K562 (cell line): ENCODE data around the gene UNC119B. TPM values are rescaled to one million over a fixed set of nuclear protein-coding genes. Genes with fewer than 3 reads are reported as not detected.

Source experiments
- ATAC-seq: fragments of 200-7000 bp; cut with Tn5 transposase; 3 replicates; pipeline ENCODE4 v1.9.1; 2020; ENCODE audit warnings: moderate library complexity
- BruUV-seq: library from RNA; stranded (reverse); fragments of 400-500 nt; replicated peaks from 2 replicates; lab custom pipeline; 2021; lab: Mats Ljungman, UMichigan
- CTCF ChIA-PET: fragments of 300-600 bp; formaldehyde crosslinking; extraction: SDS; loops from one replicate; lab custom pipeline; 2021; ENCODE audit warnings: low intra/inter-chr PET ratio; lab: Yijun Ruan, JAX
- POLR2A ChIA-PET: fragments of 300-600, 350-650 bp; sonication (Branson Sonifier 250); formaldehyde crosslinking; extraction: SDS; loops from one replicate; lab custom pipeline; 2021; ENCODE audit warnings: antibody characterized with exemption, inconsistent platforms; lab: Yijun Ruan, JAX
- DNase-seq, 4 experiments: peaks; one replicate each; pipeline versions ENCODE4 v3.0.0 to v3.0.0-alpha.2; 2011 to 2018; ENCODE audit warnings: low spot score in 3 of 4, mixed read lengths in 3 of 4; ENCODE audit errors: extremely low read depth in 1 of 4
- FAIRE-seq: peaks from 2 replicates; lab custom pipeline; 2011; peaks lifted over from hg19 to GRCh38; lab: Jason Lieb, UNC
- H2AFZ ChIP-seq: 2 replicates; pipeline ENCODE4 v1.6.0; 2011; ENCODE audit warnings: low read depth, low read length, control low read depth, inconsistent platforms
- H3K27ac ChIP-seq: fragments of 200-600 bp; 3 replicates; pipeline ENCODE4 v1.8.0; 2011; ENCODE audit warnings: low read depth, mild to moderate bottlenecking, control low read depth, inconsistent platforms, low read length, moderate library complexity, mixed read lengths; ENCODE audit errors: extremely low read depth
- H3K27me3 ChIP-seq, 2 experiments: fragments of 300-600 bp in 1 of 2; 2 replicates in 1 of 2; 3 replicates in 1 of 2; pipeline versions ENCODE4 v1.6.0 to v1.8.0; 2011; ENCODE audit warnings: inconsistent platforms in 2 of 2, low read length in 2 of 2, mild to moderate bottlenecking in 1 of 2, mixed read lengths in 1 of 2, moderate library complexity in 1 of 2; ENCODE audit not compliant: control insufficient read depth in 2 of 2, insufficient read depth in 2 of 2
- H3K36me3 ChIP-seq: fragments of 300-600 bp; 3 replicates; pipeline ENCODE4 v1.8.0; 2011; ENCODE audit warnings: mild to moderate bottlenecking, low read length, inconsistent platforms; ENCODE audit not compliant: control insufficient read depth, insufficient read depth
- H3K4me1 ChIP-seq, 2 experiments: fragments of 200-600 bp in 1 of 2; replicated peaks in 1 of 2; 2 replicates in 1 of 2; 3 replicates in 1 of 2; pipeline versions ENCODE4 v1.5.1 to v1.8.0; 2011; ENCODE audit warnings: inconsistent platforms in 2 of 2, low read length in 2 of 2, mild to moderate bottlenecking in 1 of 2, mixed read lengths in 1 of 2, moderate library complexity in 1 of 2; ENCODE audit not compliant: control insufficient read depth in 2 of 2, insufficient read depth in 2 of 2
- H3K4me2 ChIP-seq: 2 replicates; pipeline ENCODE4 v1.6.1; 2011; ENCODE audit warnings: low read length, control low read depth, inconsistent platforms, mixed read lengths; ENCODE audit not compliant: insufficient read depth
- H3K4me3 ChIP-seq: fragments of 200-600 bp; sonication (generic), shearing (Covaris generic); 2 replicates; pipeline ENCODE4 v1.5.1; 2016; ENCODE audit warnings: control low read depth, inconsistent platforms
- H3K79me2 ChIP-seq: fragments of 200-600 bp; 3 replicates; pipeline ENCODE4 v1.8.0; 2011; ENCODE audit warnings: low read length, inconsistent platforms; ENCODE audit not compliant: control insufficient read depth, insufficient read depth
- H3K9ac ChIP-seq, 2 experiments: 2 replicates each; pipeline versions ENCODE4 v1.6.0 to v1.6.1; 2011; ENCODE audit warnings: low read depth in 2 of 2, low read length in 2 of 2, control low read depth in 1 of 2, inconsistent platforms in 1 of 2, mild to moderate bottlenecking in 1 of 2, mixed read lengths in 1 of 2; ENCODE audit not compliant: insufficient read depth in 1 of 2
- H3K9me1 ChIP-seq: one replicate; pipeline ENCODE4 v1.6.0; 2011; ENCODE audit warnings: inconsistent platforms, mild to moderate bottlenecking, low read length, moderate library complexity; ENCODE audit not compliant: control insufficient read depth, insufficient read depth
- H3K9me3 ChIP-seq: replicated peaks from 2 replicates; pipeline ENCODE4 v1.5.1; 2011; ENCODE audit warnings: low read depth, low read length, inconsistent platforms; ENCODE audit not compliant: control insufficient read depth, insufficient read depth
- H4K20me1 ChIP-seq: replicated peaks from 2 replicates; pipeline ENCODE4 v1.6.1; 2011; ENCODE audit warnings: low read length, inconsistent platforms, mixed read lengths; ENCODE audit not compliant: control insufficient read depth, insufficient read depth
- BMI1 ChIP-seq: fragments of 150-350 bp; IDR thresholded peaks from 2 replicates; pipeline ENCODE4 v1.6.1; 2014; ENCODE audit warnings: low read length
- ELF1 ChIP-seq: fragments of 200-800 bp; sonication (Bioruptor generic); IDR thresholded peaks from 2 replicates; pipeline ENCODE4 v1.6.1; 2016; ENCODE audit warnings: missing genetic modification characterization, missing compliant biosample characterization
- MAFK ChIP-seq: IDR thresholded peaks from 2 replicates; pipeline ENCODE4 v1.6.1; 2011; ENCODE audit warnings: low read length, improper control_type of control experiment
- NR4A1 ChIP-seq, 2 experiments: fragments of 250-450 bp in 1 of 2; fragments of 450-650 bp in 1 of 2; sonication (Bioruptor Pico) in 1 of 2; IDR thresholded peaks; 2 replicates each; pipeline versions ENCODE4 v1.4.0 to v1.6.1; 2016 to 2020; ENCODE audit warnings: mild to moderate bottlenecking in 2 of 2, missing compliant biosample characterization in 1 of 2, missing genetic modification characterization in 1 of 2, moderate library complexity in 1 of 2
- SOX6 ChIP-seq: fragments of 450-650 bp; IDR thresholded peaks from 2 replicates; pipeline ENCODE4 v1.6.1; 2014; ENCODE audit warnings: mild to moderate bottlenecking
- ZNF316 ChIP-seq: fragments of 450-650 bp; IDR thresholded peaks from 2 replicates; pipeline ENCODE4 v1.6.1; 2016
- WGBS: fragments of 100-300 bp; shearing (Covaris generic); methylation state at CpG from one replicate; pipeline ENCODE4 v1.1.6; 2016; ENCODE audit warnings: low coverage, mixed read lengths; ENCODE audit not compliant: insufficient coverage; ENCODE audit errors: missing lambda C conversion rate; 5-methylcytosine and 5-hydroxymethylcytosine counted together
- in situ Hi-C: fragments of 300-500 bp; cut with MboI; formaldehyde crosslinking; loops from 4 replicates; pipeline ENCODE4 v1.15.0; 2018; ENCODE audit warnings: inconsistent platforms, mixed read lengths
- intact Hi-C: fragments of 100-400 bp; cut with micrococcal nuclease; formaldehyde crosslinking; loops from 2 replicates; pipeline ENCODE4 v1.14.2; 2022
- polyA plus RNA-seq, 8 experiments: library from polyadenylated mRNA; depleted of rRNA in 4 of 8; stranded (reverse) in 5 of 8; unstranded in 3 of 8; fragments of >200 nt; fragmentation: Nextera tagmentation in 2 of 8; fragmentation: Illumina TruSeq in 1 of 8; extraction: Ambion mirVana in 2 of 8; extraction: Trizol in 1 of 8; gene quantifications; 2 replicates each; pipeline versions ENCODE4 v1.2.1 to v1.2.3, GENCODE V29; 2011 to 2014; ENCODE audit warnings: inconsistent platforms in 1 of 8, missing spikeins in 1 of 8
- total RNA-seq, 7 experiments: library from RNA; depleted of rRNA in 6 of 7; stranded (reverse); fragments of >200 nt in 6 of 7; fragmentation: Illumina TruSeq in 2 of 7; extraction: Trizol in 2 of 7; gene quantifications; 2 replicates each; pipeline versions ENCODE4 v1.2.1 to v1.2.3, GENCODE V29; 2011 to 2021; ENCODE audit warnings: low replicate concordance in 1 of 7
- TF ChIP-seq, protein P1 (sequence below), 2 experiments: fragments of 450-650 bp in 1 of 2; sonication (generic) in 1 of 2; formaldehyde crosslinking in 1 of 2; IDR thresholded peaks; 2 replicates each; pipeline versions ENCODE4 v1.7.1 to v1.9.0; 2016 to 2022; ENCODE audit warnings: inconsistent platforms in 1 of 2, mild to moderate bottlenecking in 1 of 2, missing genetic modification reagents in 1 of 2
- TF ChIP-seq, protein P2 (sequence below): fragments of 450-650 bp; IDR thresholded peaks from 2 replicates; pipeline ENCODE4 v1.6.1; 2018; ENCODE audit not compliant: partially characterized antibody

The UNC119B gene
- total and polyA plus RNA-seq, 9 of the 15 experiments (the other 6 are each of a cell fraction or from before 2014, with no cell fraction given): 4.0 to 34.5 (median 15.1) TPM

DNA sequence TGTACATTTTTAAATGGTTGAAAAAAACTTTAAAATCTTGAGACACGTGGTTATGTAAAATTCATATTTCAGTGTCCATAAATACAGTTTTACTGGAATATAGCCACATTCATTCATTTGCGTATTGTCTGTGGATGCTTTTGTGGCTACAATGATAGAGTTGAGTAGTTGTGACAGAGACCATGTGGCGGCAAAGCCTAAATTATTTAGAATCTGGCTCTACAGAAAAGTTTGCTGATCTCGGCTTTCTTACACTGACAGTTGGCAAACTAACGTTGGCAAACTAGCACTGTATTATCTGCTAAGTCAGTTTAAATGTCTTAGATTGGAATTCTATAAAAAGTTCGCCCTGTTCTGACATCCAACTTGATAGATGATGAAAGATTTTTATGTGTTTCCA, 2.4 kb downstream of the UNC119B start:
- H3K27me3 ChIP-seq: no peaks in the 10 kb centered on the region
- no peak overlapping the region for H2AFZ ChIP-seq
- 83% methylated on average over 6 of the region's 6 CpGs for WGBS
- no peaks in the 10 kb centered on the region; the same call in 1 of the 2 replicates for H4K20me1 ChIP-seq
- H3K4me3 ChIP-seq: no peak overlapping the region
- peak; percentile 52 for FAIRE-seq
- intact Hi-C loops: no loop called here
- DNase-seq: no peak
- H3K27ac ChIP-seq: no peak overlapping the region
- H3K9ac ChIP-seq: no peak overlapping the region
- ChIA-PET CTCF (interaction anchor here (2.6 to 2.7 kb wide), 2 partner anchors 64 to 129 kb away, joined by 12 to 14 read pairs; no protein-coding TSS in a partner anchor), POLR2A (interaction anchor here (1.2 to 2.8 kb wide), 2 partner anchors 7 to 20 kb away, joined by 3 to 22 read pairs; no protein-coding TSS in a partner anchor)
- peaks cover 16% of the 10 kb centered on the region for H3K79me2 ChIP-seq
- no peak for ATAC-seq
- peaks cover 44% of the 10 kb centered on the region for H3K36me3 ChIP-seq
- BruUV-seq: no TSS peak
- H3K4me2 ChIP-seq: no peak overlapping the region
- H3K4me1 ChIP-seq: peaks cover 7 to 17% of the 10 kb centered on the region in 2 experiments; a peak in 4 of 5 replicates
- no peaks in the 10 kb centered on the region for H3K9me3 ChIP-seq
- in situ Hi-C loops: loop anchor here (5.0 kb wide), 1 partner anchor 130 kb away; the partner anchor contains the start of gene POP5
- H3K9me1 ChIP-seq: no peaks in the 10 kb centered on the region
- TF ChIP-seq, protein P1, sequence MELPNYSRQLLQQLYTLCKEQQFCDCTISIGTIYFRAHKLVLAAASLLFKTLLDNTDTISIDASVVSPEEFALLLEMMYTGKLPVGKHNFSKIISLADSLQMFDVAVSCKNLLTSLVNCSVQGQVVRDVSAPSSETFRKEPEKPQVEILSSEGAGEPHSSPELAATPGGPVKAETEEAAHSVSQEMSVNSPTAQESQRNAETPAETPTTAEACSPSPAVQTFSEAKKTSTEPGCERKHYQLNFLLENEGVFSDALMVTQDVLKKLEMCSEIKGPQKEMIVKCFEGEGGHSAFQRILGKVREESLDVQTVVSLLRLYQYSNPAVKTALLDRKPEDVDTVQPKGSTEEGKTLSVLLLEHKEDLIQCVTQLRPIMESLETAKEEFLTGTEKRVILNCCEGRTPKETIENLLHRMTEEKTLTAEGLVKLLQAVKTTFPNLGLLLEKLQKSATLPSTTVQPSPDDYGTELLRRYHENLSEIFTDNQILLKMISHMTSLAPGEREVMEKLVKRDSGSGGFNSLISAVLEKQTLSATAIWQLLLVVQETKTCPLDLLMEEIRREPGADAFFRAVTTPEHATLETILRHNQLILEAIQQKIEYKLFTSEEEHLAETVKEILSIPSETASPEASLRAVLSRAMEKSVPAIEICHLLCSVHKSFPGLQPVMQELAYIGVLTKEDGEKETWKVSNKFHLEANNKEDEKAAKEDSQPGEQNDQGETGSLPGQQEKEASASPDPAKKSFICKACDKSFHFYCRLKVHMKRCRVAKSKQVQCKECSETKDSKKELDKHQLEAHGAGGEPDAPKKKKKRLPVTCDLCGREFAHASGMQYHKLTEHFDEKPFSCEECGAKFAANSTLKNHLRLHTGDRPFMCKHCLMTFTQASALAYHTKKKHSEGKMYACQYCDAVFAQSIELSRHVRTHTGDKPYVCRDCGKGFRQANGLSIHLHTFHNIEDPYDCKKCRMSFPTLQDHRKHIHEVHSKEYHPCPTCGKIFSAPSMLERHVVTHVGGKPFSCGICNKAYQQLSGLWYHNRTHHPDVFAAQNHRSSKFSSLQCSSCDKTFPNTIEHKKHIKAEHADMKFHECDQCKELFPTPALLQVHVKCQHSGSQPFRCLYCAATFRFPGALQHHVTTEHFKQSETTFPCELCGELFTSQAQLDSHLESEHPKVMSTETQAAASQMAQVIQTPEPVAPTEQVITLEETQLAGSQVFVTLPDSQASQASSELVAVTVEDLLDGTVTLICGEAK (IDR thresholded peaks at IDR 0.05): no peak
- TF ChIP-seq, protein P1 (CRISPR knock-in tag; IDR thresholded peaks at IDR 0.05): no peak
- peak; percentile 61 for TF ChIP-seq ZNF316
- no peak for TF ChIP-seq NR4A1 (CRISPR knock-in tag; IDR thresholded peaks at IDR 0.05)
- TF ChIP-seq NR4A1 (tag; IDR thresholded peaks at IDR 0.05): no peak
- peak; percentile 42; the same call in 1 of the 2 replicates for TF ChIP-seq MAFK
- TF ChIP-seq, protein P2, sequence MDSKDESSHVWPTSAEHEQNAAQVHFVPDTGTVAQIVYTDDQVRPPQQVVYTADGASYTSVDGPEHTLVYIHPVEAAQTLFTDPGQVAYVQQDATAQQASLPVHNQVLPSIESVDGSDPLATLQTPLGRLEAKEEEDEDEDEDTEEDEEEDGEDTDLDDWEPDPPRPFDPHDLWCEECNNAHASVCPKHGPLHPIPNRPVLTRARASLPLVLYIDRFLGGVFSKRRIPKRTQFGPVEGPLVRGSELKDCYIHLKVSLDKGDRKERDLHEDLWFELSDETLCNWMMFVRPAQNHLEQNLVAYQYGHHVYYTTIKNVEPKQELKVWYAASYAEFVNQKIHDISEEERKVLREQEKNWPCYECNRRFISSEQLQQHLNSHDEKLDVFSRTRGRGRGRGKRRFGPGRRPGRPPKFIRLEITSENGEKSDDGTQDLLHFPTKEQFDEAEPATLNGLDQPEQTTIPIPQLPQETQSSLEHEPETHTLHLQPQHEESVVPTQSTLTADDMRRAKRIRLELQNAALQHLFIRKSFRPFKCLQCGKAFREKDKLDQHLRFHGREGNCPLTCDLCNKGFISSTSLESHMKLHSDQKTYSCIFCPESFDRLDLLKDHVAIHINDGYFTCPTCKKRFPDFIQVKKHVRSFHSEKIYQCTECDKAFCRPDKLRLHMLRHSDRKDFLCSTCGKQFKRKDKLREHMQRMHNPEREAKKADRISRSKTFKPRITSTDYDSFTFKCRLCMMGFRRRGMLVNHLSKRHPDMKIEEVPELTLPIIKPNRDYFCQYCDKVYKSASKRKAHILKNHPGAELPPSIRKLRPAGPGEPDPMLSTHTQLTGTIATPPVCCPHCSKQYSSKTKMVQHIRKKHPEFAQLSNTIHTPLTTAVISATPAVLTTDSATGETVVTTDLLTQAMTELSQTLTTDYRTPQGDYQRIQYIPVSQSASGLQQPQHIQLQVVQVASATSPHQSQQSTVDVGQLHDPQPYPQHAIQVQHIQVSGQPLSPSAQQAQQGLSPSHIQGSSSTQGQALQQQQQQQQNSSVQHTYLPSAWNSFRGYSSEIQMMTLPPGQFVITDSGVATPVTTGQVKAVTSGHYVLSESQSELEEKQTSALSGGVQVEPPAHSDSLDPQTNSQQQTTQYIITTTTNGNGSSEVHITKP: no peak
- no peak for TF ChIP-seq BMI1
- no peak for TF ChIP-seq SOX6
- TF ChIP-seq ELF1: no peak
